PC-9 (cell line): ENCODE results near the gene CYSRT1.

Experiments
- CTCF ChIP-seq: fragments of 200-600 bp; sonication (generic); conservative IDR thresholded peaks from 2 replicates; pipeline ENCODE4 v1.6.1; 2017; ENCODE audit warnings: mixed run types, antibody characterized with exemption, mild to moderate bottlenecking, moderate library complexity
- EZH2 ChIP-seq: fragments of 200-600 bp; sonication (generic); IDR thresholded peaks from 2 replicates; pipeline ENCODE4 v1.8.0; 2017; ENCODE audit warnings: antibody characterized with exemption, low read depth

GRCh38 chr9:137212520-137212919 lies 12.5 kb upstream of the CYSRT1 start:
- TF ChIP-seq EZH2 = no peak
- no peak for TF ChIP-seq CTCF
